IPS DF 19.7 (cell line): ENCODE measurements around the gene CYP2D6.
"Not testable (repeated sequence)": the region's sequence is repeated elsewhere in the genome, so short reads cannot be mapped to it uniquely, and the experiment has no call there.

ENCODE experiments used
- DNase-seq: peaks from one replicate; pipeline ENCODE4 v3.0.0-alpha.2; 2013; ENCODE audit warnings: low read depth, low spot score

CYP2D6 gene

DNA sequence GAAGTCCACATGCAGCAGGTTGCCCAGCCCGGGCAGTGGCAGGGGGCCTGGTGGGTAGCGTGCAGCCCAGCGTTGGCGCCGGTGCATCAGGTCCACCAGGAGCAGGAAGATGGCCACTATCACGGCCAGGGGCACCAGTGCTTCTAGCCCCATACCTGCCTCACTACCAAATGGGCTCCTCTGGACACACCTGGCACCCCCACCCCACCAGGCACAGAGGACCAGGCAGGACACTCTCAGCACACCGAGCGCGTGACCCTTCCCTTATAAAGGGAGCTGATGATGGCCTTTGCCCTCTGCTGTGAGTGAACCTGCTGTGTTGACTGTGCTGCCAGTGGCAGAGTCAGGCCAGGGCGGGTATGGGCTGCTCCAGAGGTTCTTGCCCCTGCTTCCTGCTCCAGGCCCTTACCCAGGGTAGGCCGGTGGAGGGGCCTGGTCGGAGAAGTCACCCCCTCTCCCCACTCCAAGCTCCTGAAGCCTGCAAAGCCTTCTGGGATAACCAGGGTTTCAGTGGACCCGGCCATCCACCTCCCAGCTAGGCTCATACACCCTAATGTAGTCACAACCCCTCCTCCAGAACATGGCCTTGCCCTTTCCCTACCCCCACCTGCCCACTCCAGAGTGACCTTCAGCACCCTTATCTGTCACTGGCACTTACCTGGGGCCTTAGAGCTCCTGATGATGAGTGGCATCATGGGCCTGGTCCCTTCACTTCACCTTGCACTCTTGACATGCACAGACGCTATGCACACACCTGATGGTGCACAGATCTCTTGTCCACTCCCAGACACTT is at the start of gene CYP2D6:
CYP2D6 (minus strand) TSS at position 172 of the 793 bp plus-strand sequence; CDS start at position 153, 19 bp downstream.
- DNase-seq = not testable (repeated sequence)

DNA sequence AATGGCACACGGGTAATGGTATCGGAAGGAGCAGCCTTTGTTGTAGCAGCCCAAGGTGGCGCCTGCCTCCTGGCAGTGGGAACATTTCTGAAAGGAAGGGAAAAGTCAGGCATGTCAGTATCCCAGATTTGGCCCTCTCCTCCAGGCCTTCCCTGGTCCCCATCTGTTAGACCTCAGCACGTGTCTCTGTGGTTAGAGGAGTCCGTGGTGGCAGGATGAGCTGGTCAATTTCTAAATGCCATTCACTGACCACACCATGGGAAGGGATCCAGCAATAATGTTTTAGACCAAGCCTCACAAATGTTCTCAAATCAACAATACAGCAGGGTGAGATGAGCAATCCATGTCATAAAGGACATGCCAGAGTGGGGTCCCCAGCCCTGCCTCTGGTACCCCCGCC is 49.0 kb upstream of the CYP2D6 start:
- DNase-seq = no peak

DNA sequence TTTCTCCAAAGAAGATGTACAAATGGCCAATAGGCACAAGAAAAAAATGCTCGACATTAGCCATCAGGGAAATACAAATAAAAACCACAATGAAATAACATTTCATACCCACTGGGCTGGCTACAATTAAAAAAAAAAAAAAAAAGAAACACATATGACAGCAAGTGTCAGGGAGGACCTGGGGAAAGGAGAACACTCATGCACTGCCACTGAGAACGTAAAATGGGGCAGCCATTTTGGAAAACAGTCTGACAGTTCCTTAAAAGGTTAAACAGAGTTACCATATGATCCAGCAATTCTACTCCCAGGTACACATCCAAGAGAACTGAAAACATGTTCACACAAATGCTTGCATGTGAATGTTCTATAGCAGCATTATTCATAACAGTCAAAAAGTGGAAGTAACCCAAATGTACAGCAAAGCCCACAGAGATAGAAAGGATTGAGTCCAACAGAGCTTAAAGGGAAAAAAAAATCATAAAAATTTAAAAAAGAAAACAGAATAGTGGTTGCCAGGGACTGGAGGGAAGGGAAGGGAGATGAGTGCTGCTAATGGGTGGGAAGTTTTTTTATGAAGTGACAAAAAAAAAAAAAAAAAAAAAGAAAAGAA is 48.4 kb upstream of the CYP2D6 start:
- DNase-seq = no peak

DNA sequence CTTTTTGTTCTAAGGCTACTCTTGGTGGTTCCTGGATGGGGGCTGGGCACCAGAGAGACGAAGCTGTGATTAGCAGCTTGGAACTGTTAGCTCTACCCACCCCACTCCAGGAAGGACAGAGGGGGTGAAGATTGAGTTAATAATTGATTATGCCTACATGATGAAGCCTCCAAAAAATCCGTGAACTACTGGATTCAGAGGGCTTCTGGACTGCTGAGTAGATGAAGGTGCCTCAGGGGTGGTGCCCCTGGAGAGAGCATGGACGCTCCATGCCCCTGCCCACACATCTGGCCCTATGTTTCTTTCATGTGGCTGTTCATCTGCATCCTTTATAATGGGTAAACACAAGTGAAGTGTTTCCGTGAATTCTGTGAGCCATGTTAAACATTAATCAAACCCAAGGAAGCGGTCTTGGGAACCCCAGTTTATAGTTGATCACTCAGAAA is 47.3 kb upstream of the CYP2D6 start:
- no peak for DNase-seq

DNA sequence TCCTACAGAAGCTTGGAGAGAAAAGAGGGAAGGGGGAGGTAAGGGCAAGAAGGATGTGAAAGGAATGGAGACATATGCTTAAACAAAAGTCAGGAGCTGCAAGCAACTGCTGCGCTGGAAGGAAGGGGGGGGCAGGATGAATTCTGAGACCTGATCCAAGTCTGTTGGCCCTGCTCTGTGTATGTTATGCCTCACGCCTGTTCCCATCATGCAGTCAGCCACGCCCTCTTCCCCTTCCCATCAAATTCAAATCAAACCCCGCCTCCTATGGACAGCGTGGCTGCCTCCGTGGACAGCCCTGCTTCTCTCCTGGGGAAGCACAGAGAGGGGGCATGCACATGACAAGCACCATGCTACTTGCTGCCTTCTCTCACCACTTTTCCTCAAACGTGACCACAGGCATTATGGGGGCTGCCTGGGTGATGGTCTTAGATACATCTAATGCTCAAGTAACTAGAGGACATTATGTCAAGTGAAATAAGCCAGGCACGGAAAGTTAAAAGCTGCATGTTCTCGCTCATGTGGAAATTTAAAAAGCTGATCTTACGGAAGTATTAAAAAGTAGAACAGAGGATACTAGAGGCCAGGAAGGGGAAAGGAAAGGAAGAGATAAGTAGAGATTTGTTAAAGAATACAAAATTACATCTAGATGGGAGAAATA is 45.8 kb upstream of the CYP2D6 start:
- DNase-seq = no peak

DNA sequence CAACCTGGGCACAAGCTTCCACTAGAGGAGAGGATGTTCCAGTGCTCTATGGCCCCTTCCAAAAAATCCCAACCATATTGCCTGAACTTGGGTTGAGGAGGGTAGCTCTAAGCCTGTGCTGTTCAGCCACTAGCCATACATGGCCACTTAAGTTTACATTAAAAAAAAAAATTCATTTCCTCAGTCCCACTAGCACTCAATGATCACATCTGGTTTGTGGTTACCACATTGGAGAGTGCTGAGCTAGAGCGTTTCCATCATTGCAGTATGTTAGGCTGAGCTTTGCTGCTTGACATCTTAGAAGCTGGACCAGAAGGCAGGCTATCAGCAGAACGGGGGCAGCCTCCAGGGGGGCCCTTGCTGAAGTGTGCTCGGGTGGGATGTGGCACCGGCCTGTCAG is 43.5 kb upstream of the CYP2D6 start:
- DNase-seq = no peak

DNA sequence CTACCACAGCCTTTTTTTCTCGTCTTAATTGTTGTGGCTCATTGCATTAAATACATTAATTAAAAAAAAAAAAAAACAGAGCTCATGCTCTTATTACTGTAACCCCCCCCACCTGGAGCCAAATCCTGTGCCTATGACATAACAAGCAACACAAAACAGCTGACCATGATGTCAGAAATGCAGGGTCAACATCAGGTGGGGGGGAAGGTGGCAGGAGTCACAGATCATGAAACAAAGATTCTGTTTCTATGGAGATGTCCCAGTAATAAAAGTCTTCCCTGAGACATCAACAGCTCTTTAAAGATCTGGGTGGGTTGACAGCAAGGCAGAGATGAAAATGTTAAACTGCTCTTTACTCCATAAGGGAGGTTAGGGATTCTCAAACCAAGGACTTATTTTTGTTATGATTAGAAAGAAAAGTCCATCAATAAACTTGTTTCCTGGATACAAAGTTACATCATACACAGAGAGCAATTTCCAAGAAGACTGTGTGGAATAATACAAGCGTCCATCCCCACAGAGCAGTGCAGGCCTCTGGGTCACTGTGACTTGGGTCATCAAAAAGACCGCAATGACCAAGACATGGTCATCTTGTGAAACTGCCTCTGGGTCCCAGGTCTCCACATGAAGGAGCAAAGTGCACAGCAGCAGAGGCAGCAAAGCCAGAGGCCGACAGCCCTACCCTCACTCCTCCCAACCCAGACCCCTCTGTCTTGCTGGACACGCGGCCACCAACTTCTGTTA is 42.7 kb upstream of the CYP2D6 start:
- DNase-seq = no peak

DNA sequence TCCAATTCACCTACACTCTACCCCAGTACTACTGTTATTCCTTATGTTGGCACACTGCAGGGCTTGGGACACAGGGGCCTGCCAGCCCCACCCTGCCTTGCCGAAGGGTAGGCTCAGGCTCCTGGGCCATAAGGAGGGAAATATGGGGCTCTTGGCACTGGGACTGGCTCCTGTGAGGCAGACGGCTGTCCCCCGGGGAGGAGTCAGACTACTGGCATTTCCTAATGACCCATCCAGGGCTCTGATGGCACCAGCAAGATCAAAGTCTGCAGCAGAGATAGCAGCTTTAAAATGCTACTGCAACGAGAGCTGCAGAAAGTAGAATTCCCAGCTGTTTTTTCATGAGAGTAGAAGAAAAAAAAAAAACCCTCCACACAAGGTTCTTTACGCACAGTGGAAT is 42.2 kb upstream of the CYP2D6 start:
- no peak for DNase-seq

DNA sequence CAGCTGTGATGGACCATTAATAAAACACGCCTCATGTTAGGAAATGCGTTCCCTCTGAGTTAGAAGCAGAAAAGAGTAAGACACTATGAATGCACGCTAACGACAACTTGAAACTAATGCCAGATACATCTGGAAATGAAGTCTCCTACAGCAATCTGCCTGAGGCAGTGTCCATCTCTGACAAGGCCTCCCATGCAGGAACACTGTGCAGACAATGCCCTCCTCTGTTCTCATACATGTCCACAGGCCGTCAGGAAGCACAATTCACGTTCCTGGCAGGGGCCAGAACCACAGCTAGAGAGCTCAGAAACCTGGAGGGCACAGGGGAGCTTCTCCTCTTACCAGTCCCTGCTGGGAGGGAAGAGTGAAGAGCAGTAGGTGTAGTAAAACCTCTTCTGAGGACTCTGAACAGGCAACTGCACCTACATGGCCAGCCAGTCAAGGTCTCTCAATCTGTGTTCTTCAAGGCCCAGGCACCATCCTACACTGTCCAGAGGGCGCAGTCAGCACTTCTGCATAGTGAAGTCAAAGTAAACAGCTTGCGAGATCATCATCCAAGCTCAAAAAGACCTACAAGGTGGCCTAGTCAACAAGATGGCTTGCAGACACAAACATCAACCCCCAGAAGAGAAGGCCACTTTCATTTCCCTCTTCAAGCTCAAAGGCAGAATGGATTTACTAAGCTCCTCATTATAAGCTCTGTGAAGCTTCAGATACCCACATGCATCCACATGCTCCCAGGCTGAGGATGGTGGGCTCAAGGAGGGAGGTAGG is 41.5 kb upstream of the CYP2D6 start:
- no peak for DNase-seq

DNA sequence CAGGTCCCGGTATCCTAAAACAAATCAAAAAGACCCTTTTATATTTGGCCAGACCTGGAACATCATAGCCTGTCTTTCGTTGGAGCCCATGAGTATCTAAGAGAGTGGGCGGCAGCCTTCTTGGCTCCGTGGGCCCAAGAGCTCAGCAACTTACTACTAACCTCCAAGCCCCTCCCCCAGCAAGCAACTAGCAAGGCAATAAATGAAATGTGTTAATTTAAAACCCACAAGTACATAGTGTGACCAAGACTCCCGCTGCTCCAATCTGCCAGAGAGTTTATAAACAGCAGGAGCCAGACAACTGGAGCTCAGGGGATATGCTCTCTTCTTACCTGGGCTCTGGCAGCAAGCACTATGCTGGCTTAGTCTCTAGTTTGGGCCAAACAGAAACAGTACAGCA is 40.8 kb upstream of the CYP2D6 start:
- no peak for DNase-seq

DNA sequence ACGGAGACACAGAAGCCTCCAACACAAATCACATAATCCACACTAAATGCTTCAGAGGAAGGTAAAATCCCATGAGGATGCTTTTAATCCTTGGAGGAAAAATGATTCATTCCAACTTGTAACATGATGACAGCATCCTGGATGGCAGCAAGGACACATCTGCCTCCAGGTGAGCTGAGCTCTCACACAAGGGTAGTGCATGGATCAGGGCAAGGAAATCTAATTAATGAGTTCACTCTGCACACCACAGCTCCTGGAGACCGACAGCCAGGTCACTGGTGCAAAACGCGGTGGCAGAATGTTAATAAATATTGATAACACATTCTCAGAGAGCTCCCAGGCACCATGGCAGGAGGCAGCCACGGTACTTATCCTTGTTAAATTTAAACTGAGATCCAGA is 40.3 kb upstream of the CYP2D6 start:
- no peak for DNase-seq

DNA sequence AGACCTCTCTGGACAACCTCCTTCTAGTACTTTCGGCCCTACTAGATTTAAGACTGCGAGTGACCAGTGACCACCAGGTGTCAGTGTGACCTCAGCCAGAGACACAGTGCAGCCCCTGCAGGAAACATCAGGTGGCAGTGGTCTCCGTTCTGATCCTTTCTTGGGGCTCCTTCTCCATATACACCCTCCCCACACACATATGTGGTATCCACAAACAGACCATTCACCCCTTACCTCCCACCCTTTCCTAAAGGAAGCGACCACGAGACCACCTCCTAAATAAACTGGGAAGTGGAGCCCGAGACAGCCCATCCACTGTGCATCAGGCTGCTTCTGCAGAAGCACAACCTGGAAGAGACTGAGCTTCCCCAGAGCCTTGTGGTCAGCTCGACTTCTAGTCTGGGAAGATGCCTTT is 38.5 kb upstream of the CYP2D6 start:
- peak; percentile 61 for DNase-seq

DNA sequence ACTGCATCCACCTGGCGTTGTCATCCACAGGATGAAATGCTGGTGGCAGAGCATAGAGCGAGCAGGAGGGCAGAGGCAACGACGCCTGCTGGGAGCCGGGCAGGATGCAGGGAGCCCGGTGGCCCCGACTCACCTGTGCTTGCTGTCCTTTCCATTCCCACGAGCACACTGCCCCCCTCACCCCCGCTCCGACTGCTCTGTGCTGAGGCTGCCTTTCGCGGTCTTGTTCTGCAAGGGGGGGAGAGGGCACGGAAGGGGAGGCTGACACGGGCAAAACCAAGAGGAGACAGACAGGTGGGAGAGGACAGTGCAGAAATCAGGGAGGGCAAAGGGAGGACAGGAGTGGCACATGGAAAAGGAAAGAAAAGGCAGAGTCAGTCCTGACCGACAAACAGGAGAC is 37.9 kb upstream of the CYP2D6 start:
- DNase-seq = no peak

DNA sequence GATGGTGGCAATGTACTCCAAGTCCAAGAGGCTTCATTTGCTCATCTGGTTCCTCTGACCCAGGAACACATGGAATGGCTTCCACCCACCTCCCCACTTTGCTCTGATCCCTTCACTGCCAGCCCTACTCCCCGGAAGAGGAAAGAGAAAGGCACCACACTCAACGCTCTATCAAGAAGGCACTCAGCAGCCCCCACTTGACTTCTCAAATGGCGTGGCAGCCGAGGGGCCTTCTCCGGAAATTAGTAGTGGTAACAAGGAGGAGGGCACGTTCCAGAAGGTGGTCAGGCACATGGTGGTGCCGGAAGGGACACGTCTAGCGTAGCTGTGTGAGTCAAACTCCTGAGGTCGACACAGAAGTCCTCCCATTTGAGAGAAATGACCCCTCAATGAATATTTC is 36.5 kb upstream of the CYP2D6 start:
- no peak for DNase-seq

DNA sequence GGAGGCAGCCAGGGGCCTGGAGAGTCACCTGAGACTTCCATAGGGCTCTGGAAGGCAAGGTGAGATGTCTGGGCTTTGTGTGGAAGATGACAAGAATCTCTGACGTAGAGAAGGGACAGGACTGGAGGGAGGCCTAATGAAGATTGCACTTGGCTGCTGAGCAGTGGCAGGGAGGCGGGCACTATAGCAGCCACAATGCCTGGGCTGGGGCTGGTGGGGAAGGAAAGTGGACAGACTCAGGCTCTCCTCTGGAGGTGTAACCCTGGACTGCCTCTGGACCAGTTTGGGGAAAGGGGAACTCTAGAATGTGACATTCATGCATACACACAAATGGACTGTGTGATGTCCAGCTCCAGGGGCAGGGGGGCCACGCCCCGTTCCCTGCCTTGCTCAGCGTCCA is 34.3 kb upstream of the CYP2D6 start:
- DNase-seq = no peak

DNA sequence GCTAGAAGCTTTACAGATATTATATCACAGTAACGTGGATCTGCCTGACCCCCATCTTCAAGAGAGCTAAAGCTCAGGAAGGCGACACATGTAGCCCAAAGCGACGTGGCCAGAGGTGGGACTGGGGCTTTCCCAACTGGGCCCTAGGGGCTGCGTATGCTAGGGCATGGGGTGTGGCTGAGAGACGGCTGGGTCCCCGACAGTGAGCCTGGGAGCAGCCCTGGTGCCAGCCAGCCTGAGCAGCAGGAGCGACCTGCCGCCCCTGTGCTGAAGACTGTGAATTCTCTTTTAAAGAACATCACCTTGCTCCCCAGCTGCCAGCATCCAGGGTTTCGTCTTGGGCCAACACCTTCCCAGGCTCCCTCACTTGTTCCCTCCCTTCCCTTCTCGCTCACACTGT is 32.9 kb upstream of the CYP2D6 start:
- no peak for DNase-seq

DNA sequence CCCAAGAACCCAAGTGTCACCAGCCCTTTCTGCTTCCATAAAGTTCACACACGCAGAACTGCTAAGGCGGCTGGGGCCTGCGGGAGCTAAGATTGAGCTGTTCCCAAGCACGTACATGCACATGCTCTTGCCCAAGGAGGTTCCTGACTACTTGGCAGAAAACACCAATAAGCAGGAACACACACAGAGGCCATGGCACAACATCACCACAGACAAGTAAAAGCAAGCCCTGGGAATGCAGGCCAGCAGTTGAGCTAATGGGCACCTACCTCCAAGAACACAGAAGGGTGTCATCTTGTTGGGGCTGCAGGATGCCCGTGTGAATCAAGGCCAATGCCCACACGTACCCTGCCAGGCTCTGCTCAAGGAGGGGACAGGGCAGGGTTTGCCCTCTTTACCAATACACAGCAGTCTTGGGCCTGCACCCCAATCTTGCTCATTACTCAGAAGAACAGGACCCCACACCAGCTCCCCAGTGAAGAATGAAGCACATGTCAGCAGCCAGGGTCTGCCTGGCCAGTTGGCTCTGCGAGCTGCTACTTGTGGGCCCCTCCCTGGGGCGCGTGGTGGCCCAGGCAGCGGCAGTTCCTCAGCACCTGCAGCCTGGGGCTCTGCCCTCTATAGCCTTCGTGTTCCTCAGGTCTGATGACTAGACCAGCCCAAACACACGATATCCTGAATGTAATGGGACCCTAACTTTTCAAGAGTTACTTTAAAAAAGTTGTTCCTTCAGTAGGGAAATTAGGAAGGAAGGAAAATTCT is 32.3 kb upstream of the CYP2D6 start:
- DNase-seq = no peak

DNA sequence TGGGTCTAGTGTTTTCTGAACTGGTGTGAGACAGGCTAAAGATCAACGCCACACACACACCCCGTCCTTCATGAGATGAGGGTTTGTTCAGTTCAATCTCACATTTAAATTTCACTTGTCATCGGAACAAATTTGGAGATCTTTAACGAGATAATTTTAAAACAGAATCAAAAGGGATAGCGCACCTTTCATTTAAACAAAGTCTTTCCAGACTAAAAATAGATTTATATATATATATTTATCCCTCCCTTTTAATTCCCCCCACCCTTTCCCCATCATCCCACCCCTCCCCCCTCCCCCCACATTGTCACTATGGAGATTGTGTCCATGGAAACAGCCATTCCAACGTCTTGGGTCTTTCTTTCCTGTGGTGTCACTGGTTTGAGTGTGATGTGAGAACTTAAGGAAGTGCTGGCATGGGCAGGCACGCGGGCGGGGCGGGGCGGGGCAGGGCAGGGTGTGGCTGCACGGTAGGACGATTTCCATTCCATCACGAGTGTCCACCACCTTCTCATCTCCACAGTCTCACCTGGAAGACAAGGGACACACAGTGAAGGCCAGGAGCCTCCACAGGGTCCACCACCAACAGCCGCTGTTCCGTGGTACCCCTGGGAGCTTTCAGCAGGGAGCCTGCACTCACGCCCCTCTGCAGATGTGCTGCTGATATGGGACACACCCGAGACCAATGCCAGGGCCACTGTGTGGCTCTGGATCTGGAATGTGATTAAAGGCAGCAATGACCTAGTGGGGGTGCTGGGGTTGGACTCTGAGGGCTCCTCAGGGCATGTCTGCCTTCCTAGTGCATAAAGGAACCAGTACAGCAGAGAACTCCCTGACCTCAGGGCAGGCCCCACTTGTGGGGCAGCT is 30.5 kb upstream of the CYP2D6 start:
- no peak for DNase-seq

DNA sequence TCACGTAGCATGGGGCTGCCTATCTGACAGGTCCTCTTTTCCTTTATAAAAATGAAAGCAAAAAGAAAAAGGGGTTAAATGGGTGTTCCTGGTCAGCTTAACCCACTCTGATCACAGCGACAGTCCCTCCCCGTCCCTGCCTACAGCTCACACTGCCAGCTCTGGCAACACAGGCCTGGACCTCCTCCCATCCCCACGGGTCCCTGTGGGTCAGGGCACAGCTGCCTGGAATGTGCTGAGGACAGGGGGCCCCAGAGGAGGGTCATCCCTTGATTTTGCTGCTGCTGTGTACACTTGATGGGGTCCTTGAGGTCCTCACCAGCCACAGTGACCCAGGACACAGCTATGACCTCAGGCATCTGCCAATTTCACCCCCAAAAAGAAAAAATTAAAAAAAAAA is 29.6 kb upstream of the CYP2D6 start:
- no peak for DNase-seq
